H1 (cell line): ENCODE measurements around the gene LRRC26. TPM values are rescaled to one million over a fixed set of nuclear protein-coding genes. Genes with fewer than 3 reads are reported as not detected.

Experiments
- CHD1 ChIP-seq: IDR thresholded peaks from 2 replicates; pipeline ENCODE4 v1.6.1; 2012; ENCODE audit warnings: low read depth, low read length, improper control_type of control experiment
- CREB1 ChIP-seq: IDR thresholded peaks from 2 replicates; pipeline ENCODE4 v1.6.1; 2012; ENCODE audit warnings: inconsistent platforms
- PHF8 ChIP-seq: fragments of 200-600 bp; sonication (generic); conservative IDR thresholded peaks from 2 replicates; pipeline ENCODE4 v1.7.1; 2012; ENCODE audit warnings: low read depth, mild to moderate bottlenecking, inconsistent platforms, low read length, moderate library complexity
- RBBP5 ChIP-seq: IDR thresholded peaks from 2 replicates; pipeline ENCODE4 v1.7.1; 2012; ENCODE audit warnings: low read depth, mild to moderate bottlenecking, inconsistent platforms, low read length, moderate library complexity, borderline replicate concordance
- SIN3A ChIP-seq, 2 experiments: IDR thresholded peaks in 1 of 2; conservative IDR thresholded peaks in 1 of 2; 2 replicates each; pipeline ENCODE4 v1.6.1; 2011 to 2012; ENCODE audit warnings: low read length in 2 of 2, improper control_type of control experiment in 1 of 2, low read depth in 1 of 2, mild to moderate bottlenecking in 1 of 2
- SP4 ChIP-seq: IDR thresholded peaks from 2 replicates; pipeline ENCODE4 v1.6.1; 2012; ENCODE audit warnings: low read length, inconsistent platforms
- TCF12 ChIP-seq: IDR thresholded peaks from 2 replicates; pipeline ENCODE4 v1.6.1; 2011; ENCODE audit warnings: low read depth, mild to moderate bottlenecking, low read length
- ZNF274 ChIP-seq: IDR thresholded peaks from 2 replicates; pipeline ENCODE4 v1.7.0; 2012; ENCODE audit warnings: low read length, borderline replicate concordance; ENCODE audit errors: extremely low read depth
- polyA plus RNA-seq, 7 experiments: library from polyadenylated mRNA; depleted of rRNA in 3 of 7; stranded (reverse) in 5 of 7; unstranded in 2 of 7; fragments of >200 nt in 5 of 7; fragments of 200-250 nt in 2 of 7; gene quantifications; 1 replicate in 5 of 7; 2 replicates in 1 of 7; 4 replicates in 1 of 7; pipeline versions ENCODE4 v1.2.1 to v1.2.3, GENCODE V29; 2011 to 2013; ENCODE audit warnings: missing spikeins in 2 of 7, mixed read lengths in 2 of 7
- total RNA-seq: library from RNA; stranded (reverse); fragmentation: NEBNext Ultra II Directional; extraction: Animal tissue kit (Norgen Biotek cat#: 25700); gene quantifications from 2 replicates; pipeline ENCODE4 v1.2.1, GENCODE V29; 2021
- TF ChIP-seq, protein P1 (sequence below): IDR thresholded peaks from 2 replicates; pipeline ENCODE4 v1.6.1; 2012; ENCODE audit warnings: inconsistent platforms

The LRRC26 gene
- total and polyA plus RNA-seq, 2 of the 8 experiments (the other 6 are each of a cell fraction or from before 2014, with no cell fraction given) = 0.34 to 0.85 TPM

DNA sequence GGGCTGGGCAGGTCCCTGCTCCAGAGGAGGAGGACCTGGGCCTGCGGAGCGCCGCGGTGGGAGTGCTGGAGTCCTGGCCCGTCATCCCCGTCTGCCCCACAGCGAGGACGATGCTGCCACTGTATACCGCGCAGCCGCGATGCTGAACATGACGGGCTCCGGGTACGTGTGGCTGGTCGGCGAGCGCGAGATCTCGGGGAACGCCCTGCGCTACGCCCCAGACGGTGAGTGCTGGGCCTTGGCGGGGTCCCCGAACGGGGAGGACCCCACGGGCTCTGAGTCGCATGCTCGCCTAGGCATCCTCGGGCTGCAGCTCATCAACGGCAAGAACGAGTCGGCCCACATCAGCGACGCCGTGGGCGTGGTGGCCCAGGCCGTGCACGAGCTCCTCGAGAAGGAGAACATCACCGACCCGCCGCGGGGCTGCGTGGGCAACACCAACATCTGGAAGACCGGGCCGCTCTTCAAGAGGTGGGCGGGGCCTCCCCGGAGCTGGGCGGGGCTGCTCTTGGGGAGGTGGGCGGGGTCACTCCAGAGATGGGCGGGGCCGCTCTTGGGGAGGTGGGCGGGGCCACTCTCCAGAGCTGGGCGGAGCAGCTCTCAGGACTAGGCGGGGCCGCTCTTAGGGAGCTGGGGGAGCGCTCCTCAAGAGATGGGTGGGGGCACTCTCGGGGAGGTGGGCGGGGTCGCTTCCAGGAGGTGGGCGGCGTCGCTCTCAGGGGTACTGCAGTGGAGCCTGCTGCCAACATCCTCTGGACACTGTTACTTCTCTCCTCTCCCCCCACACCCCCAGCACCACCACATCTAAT, 13.1 kb downstream of the LRRC26 start (continued):
- TF ChIP-seq, protein P1, sequence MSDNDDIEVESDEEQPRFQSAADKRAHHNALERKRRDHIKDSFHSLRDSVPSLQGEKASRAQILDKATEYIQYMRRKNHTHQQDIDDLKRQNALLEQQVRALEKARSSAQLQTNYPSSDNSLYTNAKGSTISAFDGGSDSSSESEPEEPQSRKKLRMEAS = 0 out of 2 replicates have a peak, but pooled peaks have one; percentile 11
- TF ChIP-seq CHD1 (no peak), SP4 (no peak), ZNF274 (no peak), CREB1 (0 out of 2 replicates have a peak, but pooled peaks have one; percentile 2), SIN3A (conservative IDR thresholded peaks at IDR 0.05 in 1 of 2, IDR thresholded peaks at IDR 0.05 in 1 of 2; ENCODE audit: low read depth in 1 of 2, low read length in 2 of 2) (no peak), PHF8 (no peak), RBBP5 (peak; percentile 37; the same call in 1 of the 2 replicates), TCF12 (no peak)
